Caco-2 (cell line): Measurements from ENCODE around the gene ZNF324. TPM values are rescaled to one million over a fixed set of nuclear protein-coding genes. Genes with fewer than 3 reads are reported as not detected.
A peak's percentile ranks its signal among the peaks of the same experiment; 100 is the strongest.

Source experiments
- BruUV-seq: library from RNA; stranded (reverse); fragments of 400-500 nt; replicated peaks from 2 replicates; lab custom pipeline; 2021; lab: Mats Ljungman, UMichigan
- CTCF ChIA-PET: fragments of 300-600 bp; sonication (Branson Sonifier 250); formaldehyde crosslinking; loops from one replicate; lab custom pipeline; 2022; ENCODE audit warnings: antibody characterized with exemption; lab: Charles Lee
- POLR2A ChIA-PET: fragments of 300-600 bp; sonication (Branson Sonifier 250); formaldehyde crosslinking; loops from one replicate; lab custom pipeline; 2022; ENCODE audit warnings: antibody characterized with exemption; lab: Charles Lee
- DNase-seq, 2 experiments: peaks; one replicate each; pipeline versions ENCODE4 v3.0.0 to v3.0.0-alpha.2; 2020 to 2022
- H3K27me3 ChIP-seq: replicated peaks from 2 replicates; pipeline ENCODE4 v1.6.0; 2011; ENCODE audit warnings: low read length; ENCODE audit not compliant: control insufficient read depth, insufficient read depth
- H3K36me3 ChIP-seq: 2 replicates; pipeline ENCODE4 v1.5.1; 2011; ENCODE audit warnings: low read length; ENCODE audit not compliant: control insufficient read depth, insufficient read depth
- H3K4me1 ChIP-seq: fragments of 250-450 bp; sonication (Bioruptor Pico); 2 replicates; pipeline ENCODE4 v1.5.1; 2020; ENCODE audit warnings: mild to moderate bottlenecking
- H3K4me3 ChIP-seq: 2 replicates; pipeline ENCODE4 v1.5.1; 2011; ENCODE audit warnings: low read depth, mild to moderate bottlenecking, control low read depth, low read length
- H3K9me3 ChIP-seq: fragments of 250-450 bp; sonication (Bioruptor Pico); 2 replicates; pipeline ENCODE4 v1.5.1; 2020; ENCODE audit warnings: mild to moderate bottlenecking, moderate library complexity
- H3K27ac Mint-ChIP-seq: one replicate; pipeline ENCODE4 v1.8.0; 2022; ENCODE audit warnings: mixed read lengths; ENCODE audit not compliant: unreplicated experiment
- H3K27me3 Mint-ChIP-seq: one replicate; pipeline ENCODE4 v1.8.0; 2022; ENCODE audit warnings: mixed read lengths; ENCODE audit not compliant: insufficient read depth, unreplicated experiment
- H3K36me3 Mint-ChIP-seq: one replicate; pipeline ENCODE4 v1.8.0; 2022; ENCODE audit warnings: mild to moderate bottlenecking, mixed read lengths; ENCODE audit not compliant: insufficient read depth, unreplicated experiment
- H3K4me1 Mint-ChIP-seq: one replicate; pipeline ENCODE4 v1.8.0; 2022; ENCODE audit warnings: low read depth, mixed read lengths; ENCODE audit not compliant: unreplicated experiment
- H3K4me3 Mint-ChIP-seq: one replicate; pipeline ENCODE4 v1.8.0; 2022; ENCODE audit warnings: mild to moderate bottlenecking, moderate library complexity, mixed read lengths; ENCODE audit not compliant: unreplicated experiment
- H3K9me3 Mint-ChIP-seq: one replicate; pipeline ENCODE4 v1.8.0; 2022; ENCODE audit warnings: mixed read lengths; ENCODE audit not compliant: unreplicated experiment
- CTCF ChIP-seq, 2 experiments: fragments of 200-600 bp in 1 of 2; IDR thresholded peaks; 1 replicate in 1 of 2; 2 replicates in 1 of 2; pipeline versions ENCODE4 v1.5.1 to v1.8.0; 2011 to 2022; ENCODE audit warnings: antibody characterized with exemption in 1 of 2, control low read depth in 1 of 2, inconsistent platforms in 1 of 2, low read depth in 1 of 2, low read length in 1 of 2, mild to moderate bottlenecking in 1 of 2, moderate library complexity in 1 of 2; ENCODE audit not compliant: insufficient read depth in 1 of 2, severe bottlenecking in 1 of 2, unreplicated experiment in 1 of 2
- intact Hi-C: fragments of 100-400 bp; cut with micrococcal nuclease; formaldehyde crosslinking; loops from one replicate; pipeline ENCODE4 v1.10.0; 2022; ENCODE audit not compliant: unreplicated experiment
- total RNA-seq: library from RNA; stranded (reverse); gene quantifications from 2 replicates; pipeline ENCODE4 v1.2.3, GENCODE V29; 2022

Gene ZNF324
- total RNA-seq, 1 experiment from 2014 or later, result 10.6 TPM

- Mint-ChIP-seq H3K4me1 (no peaks in the 10 kb centered on the region), H3K27ac (no peak overlapping the region), H3K36me3 (peaks cover 26% of the 10 kb centered on the region), H3K27me3 (no peaks in the 10 kb centered on the region), H3K4me3 (no peak overlapping the region), H3K9me3 (no peaks in the 10 kb centered on the region)
- peaks cover 5% of the 10 kb centered on the region; the same call in 1 of the 2 replicates for H3K4me1 ChIP-seq
- CTCF ChIA-PET, result no interaction called here
- H3K27me3 ChIP-seq, result no peaks in the 10 kb centered on the region
- intact Hi-C loops, result no loop called here
- H3K36me3 ChIP-seq, result no peaks in the 10 kb centered on the region
- TF ChIP-seq CTCF (IDR thresholded peaks at IDR 0.05; ENCODE audit: insufficient read depth in 1 of 2, low read depth in 1 of 2, low read length in 1 of 2, severe bottlenecking in 1 of 2, unreplicated experiment in 1 of 2), result no peak
- no TSS peak for BruUV-seq
- no peak overlapping the region for H3K4me3 ChIP-seq
- no peak for DNase-seq
- no peaks in the 10 kb centered on the region for H3K9me3 ChIP-seq
- POLR2A ChIA-PET, result no interaction called here
Observed at GRCh38 chr19:58479303-58479702, 12.4 kb downstream of the ZNF324 start.

GRCh38 chr19:58479736-58480480 lies 13.0 kb downstream of the ZNF324 start:
- H3K4me1 Mint-ChIP-seq, result no peaks in the 10 kb centered on the region
- POLR2A ChIA-PET, result no interaction called here
- BruUV-seq, result no TSS peak
- no peak for TF ChIP-seq CTCF (IDR thresholded peaks at IDR 0.05; ENCODE audit: insufficient read depth in 1 of 2, low read depth in 1 of 2, low read length in 1 of 2, severe bottlenecking in 1 of 2, unreplicated experiment in 1 of 2)
- DNase-seq, result no peak
- H3K9me3 ChIP-seq, result no peaks in the 10 kb centered on the region
- no peak overlapping the region for H3K4me3 ChIP-seq
- H3K36me3 Mint-ChIP-seq, result peaks cover 23% of the 10 kb centered on the region
- no peaks in the 10 kb centered on the region for H3K27me3 ChIP-seq
- no peaks in the 10 kb centered on the region for H3K9me3 Mint-ChIP-seq
- CTCF ChIA-PET, result no interaction called here
- H3K36me3 ChIP-seq, result no peaks in the 10 kb centered on the region
- no peak overlapping the region for H3K27ac Mint-ChIP-seq
- H3K27me3 Mint-ChIP-seq, result no peaks in the 10 kb centered on the region
- no peak overlapping the region for H3K4me3 Mint-ChIP-seq
- intact Hi-C loops, result no loop called here
- H3K4me1 ChIP-seq, result peaks cover 5% of the 10 kb centered on the region; the same call in 1 of the 2 replicates

- H3K4me3 ChIP-seq, result no peak overlapping the region
- DNase-seq, result no peak
- peak overlapping the region; percentile 66 for H3K27ac Mint-ChIP-seq
- no peaks in the 10 kb centered on the region for H3K4me1 Mint-ChIP-seq
- no peaks in the 10 kb centered on the region for H3K27me3 ChIP-seq
- no peaks in the 10 kb centered on the region for H3K36me3 ChIP-seq
- peaks cover 5% of the 10 kb centered on the region; the same call in 1 of the 2 replicates for H3K4me1 ChIP-seq
- H3K9me3 ChIP-seq, result no peaks in the 10 kb centered on the region
- H3K9me3 Mint-ChIP-seq, result no peaks in the 10 kb centered on the region
- H3K4me3 Mint-ChIP-seq, result no peak overlapping the region
- no TSS peak for BruUV-seq
- intact Hi-C loops, result no loop called here
- TF ChIP-seq CTCF (IDR thresholded peaks at IDR 0.05; ENCODE audit: insufficient read depth in 1 of 2, low read depth in 1 of 2, low read length in 1 of 2, severe bottlenecking in 1 of 2, unreplicated experiment in 1 of 2), result no peak
- ChIA-PET CTCF (no interaction called here), POLR2A (no interaction called here)
- H3K27me3 Mint-ChIP-seq, result no peaks in the 10 kb centered on the region
- peaks cover 18% of the 10 kb centered on the region for H3K36me3 Mint-ChIP-seq
Observed at GRCh38 chr19:58480481-58480830, 13.6 kb downstream of the ZNF324 start.
